HEK293 (cell line): ENCODE results near the gene ZDHHC9.

Experiments used
- CTCF ChIA-PET: fragments of 350-600 bp; formaldehyde crosslinking; extraction: SDS; loops from one replicate; lab custom pipeline; 2021; ENCODE audit warnings: antibody characterized with exemption; lab: Yijun Ruan, JAX
- POLR2A ChIA-PET: fragments of 300-600 bp; formaldehyde crosslinking; extraction: SDS; loops from one replicate; lab custom pipeline; 2020; ENCODE audit warnings: antibody characterized with exemption, inconsistent platforms; lab: Yijun Ruan, JAX
- H3K27ac ChIP-seq: fragments of 200-500 bp; sonication (Bioruptor generic); 2 replicates; pipeline ENCODE4 v1.5.1; 2014; ENCODE audit warnings: low read depth, low read length, control low read depth, inconsistent platforms; ENCODE audit errors: extremely low read depth
- H3K36me3 ChIP-seq, 2 experiments: fragments of 200-500 bp in 1 of 2; sonication (Bioruptor generic) in 1 of 2; 1 replicate in 1 of 2; 2 replicates in 1 of 2; pipeline ENCODE4 v1.5.1; 2014 to 2017; ENCODE audit warnings: inconsistent platforms in 2 of 2, low read length in 2 of 2; ENCODE audit not compliant: control insufficient read depth in 2 of 2, insufficient read depth in 1 of 2
- H3K4me1 ChIP-seq: fragments of 200-500 bp; sonication (Bioruptor generic); 2 replicates; pipeline ENCODE4 v1.5.1; 2014; ENCODE audit warnings: mild to moderate bottlenecking, low read length, inconsistent platforms; ENCODE audit not compliant: control insufficient read depth, insufficient read depth
- H3K4me3 ChIP-seq: 2 replicates; pipeline ENCODE4 v1.5.1; 2011; ENCODE audit warnings: low read depth, mild to moderate bottlenecking, control low read depth, low read length, moderate library complexity
- H3K9me3 ChIP-seq: fragments of 200-500 bp; sonication (Bioruptor generic); 2 replicates; pipeline ENCODE4 v1.5.1; 2014; ENCODE audit warnings: low read depth, low read length, inconsistent platforms; ENCODE audit not compliant: control insufficient read depth, insufficient read depth
- BCL11B ChIP-seq: fragments of 450-650 bp; formaldehyde crosslinking; IDR thresholded peaks from 2 replicates; pipeline ENCODE4 v1.5.1; 2016; ENCODE audit warnings: low read depth, missing biosample characterization, missing genetic modification characterization
- HOXD13 ChIP-seq: sonication (generic); formaldehyde crosslinking; IDR thresholded peaks from 2 replicates; pipeline ENCODE4 v1.8.0; 2022; ENCODE audit warnings: missing genetic modification reagents, borderline replicate concordance
- MEIS1 ChIP-seq: sonication (generic); formaldehyde crosslinking; IDR thresholded peaks from 2 replicates; pipeline ENCODE4 v1.8.1; 2022; ENCODE audit warnings: missing genetic modification reagents, mild to moderate bottlenecking, borderline replicate concordance
- MZF1 ChIP-seq: fragments of 450-650 bp; formaldehyde crosslinking; IDR thresholded peaks from 2 replicates; pipeline ENCODE4 v1.5.1; 2017; ENCODE audit warnings: missing biosample characterization, missing genetic modification characterization, borderline replicate concordance
- PRDM1 ChIP-seq: fragments of 450-650 bp; formaldehyde crosslinking; IDR thresholded peaks from 2 replicates; pipeline ENCODE4; 2016; ENCODE audit warnings: missing biosample characterization, missing genetic modification characterization
- REPIN1 ChIP-seq: fragments of 450-650 bp; formaldehyde crosslinking; IDR thresholded peaks from 2 replicates; pipeline ENCODE4 v1.5.1; 2017; ENCODE audit warnings: missing biosample characterization, missing genetic modification characterization, low read depth
- ZBTB8A ChIP-seq: fragments of 450-650 bp; formaldehyde crosslinking; IDR thresholded peaks from 2 replicates; pipeline ENCODE4 v1.5.1; 2016; ENCODE audit warnings: missing biosample characterization, missing genetic modification characterization
- ZNF140 ChIP-seq: fragments of 450-650 bp; formaldehyde crosslinking; IDR thresholded peaks from 2 replicates; pipeline ENCODE4 v1.5.1; 2016; ENCODE audit warnings: missing biosample characterization, missing genetic modification characterization
- ZNF24 ChIP-seq: fragments of 450-650 bp; formaldehyde crosslinking; IDR thresholded peaks from 2 replicates; pipeline ENCODE4 v1.5.1; 2016; ENCODE audit warnings: missing biosample characterization, missing genetic modification characterization
- ZNF274 ChIP-seq, 2 experiments: fragments of 200-500 bp in 1 of 2; fragments of 450-650 bp in 1 of 2; sonication (Bioruptor generic) in 1 of 2; formaldehyde crosslinking in 1 of 2; IDR thresholded peaks; 2 replicates each; pipeline versions ENCODE4 v1.5.1 to v1.6.1; 2014 to 2016; ENCODE audit warnings: borderline replicate concordance in 1 of 2, inconsistent platforms in 1 of 2, low read length in 1 of 2, missing biosample characterization in 1 of 2, missing genetic modification characterization in 1 of 2
- ZNF391 ChIP-seq: fragments of 450-650 bp; formaldehyde crosslinking; IDR thresholded peaks from 2 replicates; pipeline ENCODE4 v1.5.1; 2016; ENCODE audit warnings: low read depth, missing biosample characterization, missing genetic modification characterization, borderline replicate concordance
- ZNF501 ChIP-seq: fragments of 450-650 bp; formaldehyde crosslinking; IDR thresholded peaks from 2 replicates; pipeline ENCODE4 v1.5.1; 2016; ENCODE audit warnings: missing biosample characterization, missing genetic modification characterization
- TF ChIP-seq, protein P1 (sequence below): fragments of 450-650 bp; formaldehyde crosslinking; IDR thresholded peaks from 2 replicates; pipeline ENCODE4 v1.5.1; 2016; ENCODE audit warnings: missing biosample characterization, missing genetic modification characterization
- TF ChIP-seq, protein P2 (sequence below): fragments of 450-650 bp; formaldehyde crosslinking; IDR thresholded peaks from 2 replicates; pipeline ENCODE4 v1.5.1; 2016; ENCODE audit warnings: missing biosample characterization, missing genetic modification characterization
- TF ChIP-seq, protein P3 (sequence below): fragments of 450-650 bp; formaldehyde crosslinking; conservative IDR thresholded peaks from 2 replicates; pipeline ENCODE4 v1.5.1; 2016; ENCODE audit warnings: low read depth, missing biosample characterization, missing genetic modification characterization
- TF ChIP-seq, protein P4 (sequence below): fragments of 450-650 bp; formaldehyde crosslinking; IDR thresholded peaks from 2 replicates; pipeline ENCODE4 v1.5.1; 2016; ENCODE audit warnings: missing biosample characterization, missing genetic modification characterization

ZDHHC9 gene

DNA sequence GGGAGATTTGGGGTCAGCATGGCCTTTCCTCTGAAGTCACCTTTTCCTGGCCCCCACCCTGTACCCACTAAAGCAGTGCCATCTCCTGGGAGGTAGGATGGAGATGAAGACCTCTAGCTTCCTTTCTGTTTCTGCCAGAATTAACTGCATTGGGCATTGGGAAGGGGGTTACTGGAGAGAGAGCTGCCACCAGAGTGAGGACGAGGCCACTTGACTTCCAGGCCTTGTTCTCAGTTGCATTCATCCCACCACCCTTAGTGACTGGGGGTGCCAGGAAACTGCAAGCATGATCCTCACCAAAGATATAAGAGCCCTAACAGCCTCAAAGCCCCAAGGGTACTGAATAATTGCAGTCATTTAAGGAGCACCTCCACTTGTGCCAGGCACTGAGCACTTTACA, 48.1 kb downstream of the ZDHHC9 start:
- no peaks in the 10 kb centered on the region for H3K36me3 ChIP-seq
- CTCF ChIA-PET, result interaction anchor here (0.5 kb wide), 1 partner anchor 189 kb away, joined by 8 read pairs; no protein-coding TSS in a partner anchor
- H3K9me3 ChIP-seq, result no peaks in the 10 kb centered on the region
- no peak overlapping the region for H3K27ac ChIP-seq
- H3K4me1 ChIP-seq, result no peaks in the 10 kb centered on the region
- TF ChIP-seq, protein P1, sequence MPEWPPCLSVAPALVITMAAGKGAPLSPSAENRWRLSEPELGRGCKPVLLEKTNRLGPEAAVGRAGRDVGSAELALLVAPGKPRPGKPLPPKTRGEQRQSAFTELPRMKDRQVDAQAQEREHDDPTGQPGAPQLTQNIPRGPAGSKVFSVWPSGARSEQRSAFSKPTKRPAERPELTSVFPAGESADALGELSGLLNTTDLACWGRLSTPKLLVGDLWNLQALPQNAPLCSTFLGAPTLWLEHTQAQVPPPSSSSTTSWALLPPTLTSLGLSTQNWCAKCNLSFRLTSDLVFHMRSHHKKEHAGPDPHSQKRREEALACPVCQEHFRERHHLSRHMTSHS (tag by site-specific recombination), result no peak
- TF ChIP-seq, protein P2, sequence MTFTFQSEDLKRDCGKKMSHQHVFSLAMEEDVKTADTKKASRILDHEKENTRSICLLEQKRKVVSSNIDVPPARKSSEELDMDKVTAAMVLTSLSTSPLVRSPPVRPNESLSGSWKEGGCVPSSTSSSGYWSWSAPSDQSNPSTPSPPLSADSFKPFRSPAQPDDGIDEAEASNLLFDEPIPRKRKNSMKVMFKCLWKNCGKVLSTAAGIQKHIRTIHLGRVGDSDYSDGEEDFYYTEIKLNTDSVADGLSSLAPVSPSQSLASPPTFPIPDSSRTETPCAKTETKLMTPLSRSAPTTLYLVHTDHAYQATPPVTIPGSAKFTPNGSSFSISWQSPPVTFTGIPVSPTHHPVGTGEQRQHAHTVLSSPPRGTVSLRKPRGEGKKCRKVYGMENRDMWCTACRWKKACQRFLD (tag by site-specific recombination), result no peak
- TF ChIP-seq ZNF501 (tag by site-specific recombination), result no peak
- no peak overlapping the region for H3K4me3 ChIP-seq
- POLR2A ChIA-PET, result interaction anchor here (0.6 kb wide), 1 partner anchor 275 kb away, joined by 3 read pairs; no protein-coding TSS in a partner anchor

DNA sequence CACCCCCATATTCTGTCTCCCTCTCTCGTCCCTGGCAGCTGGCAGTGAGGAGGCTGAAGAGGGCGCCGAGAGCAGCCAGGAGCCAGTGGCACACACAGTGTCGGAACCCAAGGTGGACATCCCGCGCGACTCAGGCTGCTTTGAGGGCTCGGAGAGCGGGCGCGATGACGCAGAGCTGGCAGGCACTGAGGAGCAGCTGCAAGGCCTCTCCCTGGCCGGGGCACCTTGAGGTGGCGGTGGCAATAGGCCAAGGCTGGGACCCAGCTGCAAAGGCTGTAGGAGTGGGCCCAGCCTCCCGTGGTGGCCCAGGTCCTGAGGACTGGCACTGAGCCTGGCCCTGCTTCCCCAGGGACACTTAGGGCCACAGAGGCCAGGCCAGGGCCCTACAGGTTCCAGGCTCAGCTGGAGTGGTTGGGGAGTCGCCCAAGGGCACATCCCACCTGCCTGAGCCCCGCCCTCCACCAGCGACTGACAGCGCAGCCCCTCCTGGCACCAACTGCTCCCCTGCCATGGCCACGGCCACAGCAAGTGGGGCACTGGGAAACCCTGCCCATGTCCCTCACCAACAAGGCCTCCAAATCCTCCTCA, 50.0 kb downstream of the ZDHHC9 start:
- H3K4me1 ChIP-seq, result no peaks in the 10 kb centered on the region
- ChIA-PET POLR2A (no interaction called here), CTCF (interaction anchor here (0.5 to 0.6 kb wide), 2 partner anchors 239 to 546 kb away, joined by 3 read pairs; partner anchors contain the start of gene SLC25A14)
- H3K9me3 ChIP-seq, result no peaks in the 10 kb centered on the region
- no peak overlapping the region for H3K27ac ChIP-seq
- H3K4me3 ChIP-seq, result no peak overlapping the region
- TF ChIP-seq MEIS1 (CRISPR knock-in tag), result no peak
- H3K36me3 ChIP-seq, result no peaks in the 10 kb centered on the region

DNA sequence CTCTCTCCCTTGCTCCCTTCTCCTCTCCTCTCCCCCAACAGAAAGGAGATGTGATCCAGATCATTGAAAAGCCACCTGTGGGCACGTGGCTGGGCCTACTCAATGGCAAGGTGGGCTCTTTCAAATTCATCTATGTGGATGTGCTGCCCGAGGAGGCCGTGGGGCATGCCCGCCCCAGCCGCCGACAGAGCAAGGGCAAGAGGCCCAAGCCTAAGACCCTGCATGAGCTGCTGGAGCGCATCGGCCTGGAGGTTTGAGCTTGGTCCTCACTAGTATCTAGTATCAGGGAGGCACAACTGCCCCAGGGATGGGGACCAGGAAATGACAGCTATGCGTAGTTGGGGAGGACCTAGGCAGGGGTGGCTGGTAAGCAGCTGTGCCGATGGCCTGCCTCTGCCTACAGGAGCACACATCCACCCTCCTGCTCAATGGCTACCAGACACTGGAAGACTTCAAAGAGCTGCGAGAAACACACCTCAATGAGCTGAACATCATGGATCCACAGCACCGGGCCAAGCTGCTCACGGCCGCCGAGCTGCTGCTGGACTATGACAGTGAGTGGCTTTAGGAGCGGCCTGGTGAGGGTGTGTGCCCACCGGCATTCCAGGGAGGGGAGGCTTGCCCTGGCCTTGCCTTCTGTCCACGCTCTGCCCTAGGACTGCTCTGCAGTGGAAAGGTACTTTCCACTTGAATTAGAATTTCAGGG, 50.9 kb downstream of the ZDHHC9 start:
- H3K27ac ChIP-seq, result no peak overlapping the region
- H3K4me3 ChIP-seq, result no peak overlapping the region
- ChIA-PET POLR2A (no interaction called here), CTCF (interaction anchor here (0.6 to 0.7 kb wide), 2 partner anchors 11 to 1124 kb away, joined by 3 read pairs; no protein-coding TSS in a partner anchor)
- TF ChIP-seq ZNF24 (tag by site-specific recombination) (no peak), PRDM1 (peak; percentile 45; the same call in 1 of the 2 replicates), REPIN1 (tag by site-specific recombination) (no peak)
- H3K36me3 ChIP-seq, result no peaks in the 10 kb centered on the region
- H3K9me3 ChIP-seq, result no peaks in the 10 kb centered on the region
- H3K4me1 ChIP-seq, result no peaks in the 10 kb centered on the region

DNA sequence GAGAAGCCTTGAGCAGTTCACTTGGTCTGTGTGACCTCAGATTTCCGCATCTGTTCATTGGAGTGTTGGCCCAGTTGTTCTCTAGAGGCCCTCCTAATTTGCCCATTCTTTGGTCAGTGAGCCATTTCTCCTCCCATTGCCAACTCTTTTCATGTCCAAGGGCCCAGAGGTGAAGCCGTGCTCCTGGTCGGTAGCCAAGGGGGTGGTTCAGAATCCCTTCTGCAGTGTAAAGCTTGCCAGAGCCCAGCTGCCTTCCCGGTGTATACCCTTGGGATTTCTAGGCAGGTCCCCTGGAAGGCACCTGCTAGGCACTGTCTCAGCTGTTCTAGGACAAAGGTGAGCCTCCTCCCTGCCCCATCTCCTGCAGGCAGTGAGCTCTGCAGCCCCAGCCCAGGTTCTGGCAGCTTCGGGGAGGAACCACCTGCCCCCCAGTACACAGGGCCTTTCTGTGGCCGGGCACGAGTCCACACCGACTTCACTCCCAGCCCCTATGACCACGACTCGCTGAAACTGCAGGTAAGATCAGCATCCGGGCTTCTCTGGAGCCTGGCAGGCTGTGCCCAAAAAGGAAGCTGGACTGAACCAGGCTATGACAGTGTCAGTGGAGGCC, 51.6 kb downstream of the ZDHHC9 start:
- no peaks in the 10 kb centered on the region for H3K36me3 ChIP-seq
- no peaks in the 10 kb centered on the region for H3K4me1 ChIP-seq
- CTCF ChIA-PET, result interaction anchor here (0.6 to 0.7 kb wide), 2 partner anchors 10 to 1125 kb away, joined by 3 read pairs; no protein-coding TSS in a partner anchor
- POLR2A ChIA-PET, result no interaction called here
- H3K9me3 ChIP-seq, result no peaks in the 10 kb centered on the region
- H3K27ac ChIP-seq, result no peak overlapping the region
- H3K4me3 ChIP-seq, result no peak overlapping the region
- TF ChIP-seq ZNF140 (tag by site-specific recombination) (no peak), ZNF391 (tag by site-specific recombination) (no peak), MZF1 (tag by site-specific recombination) (no peak), HOXD13 (CRISPR knock-in tag) (no peak), BCL11B (tag by site-specific recombination) (no peak), ZNF274 (IDR thresholded peaks at IDR 0.05; ENCODE audit: low read length) (no peak), ZNF274 (tag by site-specific recombination; IDR thresholded peaks at IDR 0.05; ENCODE audit: borderline replicate concordance) (no peak), ZBTB8A (tag by site-specific recombination) (no peak)
- TF ChIP-seq, protein P3, sequence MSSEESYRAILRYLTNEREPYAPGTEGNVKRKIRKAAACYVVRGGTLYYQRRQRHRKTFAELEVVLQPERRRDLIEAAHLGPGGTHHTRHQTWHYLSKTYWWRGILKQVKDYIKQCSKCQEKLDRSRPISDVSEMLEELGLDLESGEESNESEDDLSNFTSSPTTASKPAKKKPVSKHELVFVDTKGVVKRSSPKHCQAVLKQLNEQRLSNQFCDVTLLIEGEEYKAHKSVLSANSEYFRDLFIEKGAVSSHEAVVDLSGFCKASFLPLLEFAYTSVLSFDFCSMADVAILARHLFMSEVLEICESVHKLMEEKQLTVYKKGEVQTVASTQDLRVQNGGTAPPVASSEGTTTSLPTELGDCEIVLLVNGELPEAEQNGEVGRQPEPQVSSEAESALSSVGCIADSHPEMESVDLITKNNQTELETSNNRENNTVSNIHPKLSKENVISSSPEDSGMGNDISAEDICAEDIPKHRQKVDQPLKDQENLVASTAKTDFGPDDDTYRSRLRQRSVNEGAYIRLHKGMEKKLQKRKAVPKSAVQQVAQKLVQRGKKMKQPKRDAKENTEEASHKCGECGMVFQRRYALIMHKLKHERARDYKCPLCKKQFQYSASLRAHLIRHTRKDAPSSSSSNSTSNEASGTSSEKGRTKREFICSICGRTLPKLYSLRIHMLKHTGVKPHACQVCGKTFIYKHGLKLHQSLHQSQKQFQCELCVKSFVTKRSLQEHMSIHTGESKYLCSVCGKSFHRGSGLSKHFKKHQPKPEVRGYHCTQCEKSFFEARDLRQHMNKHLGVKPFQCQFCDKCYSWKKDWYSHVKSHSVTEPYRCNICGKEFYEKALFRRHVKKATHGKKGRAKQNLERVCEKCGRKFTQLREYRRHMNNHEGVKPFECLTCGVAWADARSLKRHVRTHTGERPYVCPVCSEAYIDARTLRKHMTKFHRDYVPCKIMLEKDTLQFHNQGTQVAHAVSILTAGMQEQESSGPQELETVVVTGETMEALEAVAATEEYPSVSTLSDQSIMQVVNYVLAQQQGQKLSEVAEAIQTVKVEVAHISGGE (tag by site-specific recombination), result no peak
- TF ChIP-seq, protein P4, sequence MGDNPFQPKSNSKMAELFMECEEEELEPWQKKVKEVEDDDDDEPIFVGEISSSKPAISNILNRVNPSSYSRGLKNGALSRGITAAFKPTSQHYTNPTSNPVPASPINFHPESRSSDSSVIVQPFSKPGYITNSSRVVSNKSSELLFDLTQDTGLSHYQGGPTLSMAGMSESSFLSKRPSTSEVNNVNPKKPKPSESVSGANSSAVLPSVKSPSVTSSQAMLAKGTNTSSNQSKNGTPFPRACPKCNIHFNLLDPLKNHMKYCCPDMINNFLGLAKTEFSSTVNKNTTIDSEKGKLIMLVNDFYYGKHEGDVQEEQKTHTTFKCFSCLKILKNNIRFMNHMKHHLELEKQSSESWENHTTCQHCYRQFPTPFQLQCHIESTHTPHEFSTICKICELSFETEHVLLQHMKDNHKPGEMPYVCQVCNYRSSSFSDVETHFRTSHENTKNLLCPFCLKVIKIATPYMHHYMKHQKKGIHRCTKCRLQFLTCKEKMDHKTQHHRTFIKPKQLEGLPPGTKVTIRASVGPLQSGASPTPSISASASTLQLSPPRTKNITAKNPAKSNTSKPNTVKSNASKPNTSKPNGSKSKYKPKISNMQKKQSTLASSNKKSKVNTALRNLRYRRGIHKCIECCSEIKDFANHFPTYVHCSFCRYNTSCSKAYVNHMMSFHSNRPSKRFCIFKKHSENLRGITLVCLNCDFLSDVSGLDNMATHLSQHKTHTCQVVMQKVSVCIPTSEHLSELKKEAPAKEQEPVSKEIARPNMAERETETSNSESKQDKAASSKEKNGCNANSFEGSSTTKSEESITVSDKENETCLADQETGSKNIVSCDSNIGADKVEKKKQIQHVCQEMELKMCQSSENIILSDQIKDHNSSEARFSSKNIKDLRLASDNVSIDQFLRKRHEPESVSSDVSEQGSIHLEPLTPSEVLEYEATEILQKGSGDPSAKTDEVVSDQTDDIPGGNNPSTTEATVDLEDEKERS (tag by site-specific recombination), result no peak
